ENCODE results near the gene IRF1. TPM values are rescaled to one million over a fixed set of nuclear protein-coding genes. Genes with fewer than 3 reads are reported as not detected.

IRF1 gene
- total and polyA plus RNA-seq, 2 of the 8 experiments (the other 6 are each of a cell fraction or from before 2014, with no cell fraction given): 4.0 to 8.5 TPM

- H3K9me3 ChIP-seq (ENCODE audit: insufficient read depth in 2 of 2, low read depth in 1 of 2, low read length in 1 of 2): no peaks in the 10 kb centered on the region
- no peak overlapping the region for H2BK120ac ChIP-seq (replicated peaks; ENCODE audit: low read depth, low read length)
- DNase-seq (ENCODE audit: low read depth in 1 of 2, low spot score in 2 of 2) (no peak), FAIRE-seq (no peak)
- H3K4me2 ChIP-seq (ENCODE audit: insufficient read depth in 1 of 2, low read depth in 2 of 2, low read length in 2 of 2): peak overlapping the region; percentile 87 to 91
- H2BK20ac ChIP-seq (ENCODE audit: low read length): no peak overlapping the region
- H3K14ac ChIP-seq (ENCODE audit: insufficient read length): no peak overlapping the region
- H3K79me1 ChIP-seq (ENCODE audit: low read depth, low read length): no peaks in the 10 kb centered on the region; the same call in 1 of the 2 replicates
- peaks cover 5 to 14% (median 10%) of the 10 kb centered on the region in 4 experiments for H3K4me1 ChIP-seq (replicated peaks in 1 of 4; ENCODE audit: control insufficient read depth in 3 of 4, insufficient read depth in 4 of 4, low read length in 3 of 4)
- H3K79me2 ChIP-seq (ENCODE audit: control insufficient read depth in 1 of 2, insufficient read depth in 2 of 2, low read length in 2 of 2): no peaks in the 10 kb centered on the region
- no peak overlapping the region for H2AFZ ChIP-seq (ENCODE audit: low read length)
- ChIA-PET POLR2A (ENCODE audit: partially characterized antibody) (interaction anchor here (0.6 to 5.4 kb wide), 30 partner anchors 9 to 196 kb away, joined by 3 to 49 read pairs (median 7); partner anchors contain the start of genes SLC22A4 and SLC22A5), CTCF (ENCODE audit: partially characterized antibody) (interaction anchor here (0.8 to 19.9 kb wide), 18 partner anchors 10 to 331 kb away, joined by 3 to 353 read pairs (median 4); no protein-coding TSS in a partner anchor)
- no peak overlapping the region for H4K5ac ChIP-seq (ENCODE audit: insufficient read length, low read depth, low read length)
- H2BK5ac ChIP-seq (ENCODE audit: low read depth, low read length): no peak overlapping the region
- H3K9ac ChIP-seq (replicated peaks in 1 of 4; ENCODE audit: extremely low read depth in 1 of 4, low read depth in 3 of 4, low read length in 3 of 4): peak overlapping the region; percentile 45 to 61 (median 50); a peak in 6 of 7 replicates
- H3K23ac ChIP-seq (ENCODE audit: insufficient read length): no peak overlapping the region
- H2BK15ac ChIP-seq (ENCODE audit: low read length): no peak overlapping the region
- peaks cover 0 to 7% (median 4%) of the 10 kb centered on the region in 4 experiments; a peak in 3 of 7 replicates for H3K27me3 ChIP-seq (replicated peaks in 1 of 4; ENCODE audit: control insufficient read depth in 3 of 4, extremely low read depth in 1 of 4, insufficient read depth in 3 of 4, low read length in 3 of 4)
- H2AK5ac ChIP-seq (ENCODE audit: low read depth, low read length): no peak overlapping the region
- H4K20me1 ChIP-seq (replicated peaks in 1 of 2; ENCODE audit: control insufficient read depth in 1 of 2, insufficient read depth in 2 of 2, low read length in 2 of 2): peaks cover 0 to 13% of the 10 kb centered on the region in 2 experiments
- H2BK12ac ChIP-seq (ENCODE audit: low read depth, low read length): no peak overlapping the region
- H3K4me3 ChIP-seq (ENCODE audit: extremely low read depth in 1 of 4, insufficient read depth in 2 of 4, low read depth in 3 of 4, low read length in 4 of 4): peak overlapping the region; percentile 60 to 71 (median 67)
- H3K36me3 ChIP-seq (ENCODE audit: control insufficient read depth in 2 of 4, insufficient read depth in 4 of 4, low read length in 3 of 4): peaks cover 0 to 13% (median 8%) of the 10 kb centered on the region in 4 experiments; a peak in 6 of 8 replicates
- peak overlapping the region; percentile 48; the same call in 1 of the 2 replicates for H3K18ac ChIP-seq (ENCODE audit: extremely low read depth, low read length)
- H3K56ac ChIP-seq (replicated peaks; ENCODE audit: insufficient read length, low read depth, low read length): no peak overlapping the region
- no peak overlapping the region for H4K91ac ChIP-seq (replicated peaks; ENCODE audit: insufficient read length, low read length)
- WGBS, 2 experiments (ENCODE audit: extremely low coverage in 1 of 2, insufficient coverage in 1 of 2, insufficient read length in 1 of 2, insufficient replicate concordance in 2 of 2, low coverage in 1 of 2, low lambda C conversion rate in 2 of 2, missing lambda C conversion rate in 1 of 2): 4% methylated on average over 47 of the region's 65 CpGs; no CpG with 5 or more reads in 1 of the 2 experiments
- peak overlapping the region; percentile 67; the same call in 1 of the 2 replicates for H3K27ac ChIP-seq (ENCODE audit: low read depth, low read length)
- peak overlapping the region; percentile 75 for H4K8ac ChIP-seq (ENCODE audit: extremely low read depth, insufficient read depth, low read length)
- H3K23me2 ChIP-seq (ENCODE audit: low read depth, low read length): peaks cover 16% of the 10 kb centered on the region; the same call in 1 of the 2 replicates
- no peak overlapping the region for H3K4ac ChIP-seq (replicated peaks; ENCODE audit: insufficient read length, low read depth, low read length)
- no peak for TF ChIP-seq SUZ12 (IDR thresholded peaks at IDR 0.05; ENCODE audit: low read length)
Measured at GRCh38 chr5:132489871-132490483, 596 bp downstream of the IRF1 start.

Data from H1 (cell line).